ENCODE measurements around the gene PCK2.

Gene PCK2

GRCh38 chr14:24060984-24061913 lies 32.9 kb upstream of the PCK2 start:
- no peak for DNase-seq (ENCODE audit: low spot score)

- no peak for DNase-seq (ENCODE audit: low spot score)
Observed at GRCh38 chr14:24062216-24062980, 31.7 kb upstream of the PCK2 start.

GRCh38 chr14:24063263-24063836 lies 30.8 kb upstream of the PCK2 start:
- DNase-seq (ENCODE audit: low spot score): no peak

DNA sequence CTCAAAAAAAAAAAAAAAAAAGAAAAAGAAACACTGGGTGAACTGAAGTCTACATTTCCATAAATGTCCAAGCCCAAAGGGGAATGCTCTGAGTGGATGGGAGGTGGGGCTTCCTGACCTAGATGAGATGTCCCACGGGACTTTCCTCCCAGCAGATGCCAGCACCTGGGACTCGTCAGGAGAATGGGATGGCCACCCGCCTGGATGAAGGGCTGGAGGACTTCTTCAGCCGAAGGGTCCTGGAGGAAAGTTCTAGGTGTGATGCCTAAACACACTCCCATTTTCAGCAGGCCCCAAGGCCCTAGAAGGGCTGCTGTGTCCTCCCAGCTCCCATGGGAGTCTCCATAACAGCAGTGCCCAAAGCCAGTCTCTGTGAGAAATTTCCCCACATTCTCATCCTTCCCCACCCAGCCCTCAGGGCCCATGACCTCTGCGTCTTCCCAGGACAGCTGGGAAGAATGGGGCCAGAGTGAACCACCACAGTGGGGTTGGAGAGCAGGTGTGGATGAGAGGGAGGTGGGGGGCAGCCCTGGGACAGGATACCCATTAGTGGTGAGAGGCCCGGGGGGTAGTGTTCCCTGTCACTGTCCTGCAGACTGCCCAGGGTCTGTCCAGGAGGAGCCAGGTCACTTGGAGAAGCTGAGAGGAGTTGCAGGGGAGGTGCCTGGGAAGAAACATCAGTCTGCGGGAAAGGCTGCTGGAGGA lies 29.9 kb upstream of the PCK2 start:
- no peak for DNase-seq (ENCODE audit: low spot score)

- no peak for DNase-seq (ENCODE audit: low spot score)
Observed at GRCh38 chr14:24064856-24065255, 29.3 kb upstream of the PCK2 start.

DNA sequence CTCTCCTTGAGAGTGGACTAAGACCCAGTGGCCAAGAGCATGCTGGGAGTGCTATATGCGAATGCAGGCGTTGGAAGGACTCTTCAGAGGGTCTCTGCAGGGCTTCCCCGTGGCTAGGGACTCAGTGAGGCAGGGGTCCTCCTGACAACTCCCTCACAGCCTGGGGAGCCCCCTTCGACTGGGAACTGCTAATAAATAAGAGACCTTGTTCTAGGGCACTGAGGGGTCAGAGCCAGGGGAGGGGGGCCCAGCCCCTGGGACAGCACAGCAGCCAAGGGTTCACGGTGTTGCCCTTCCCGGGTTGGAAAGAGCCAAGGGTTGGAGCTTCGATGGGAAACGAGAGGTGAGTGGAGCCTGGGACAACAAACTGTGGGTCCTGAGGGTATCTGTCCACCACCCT lies 28.7 kb upstream of the PCK2 start:
- no peak for DNase-seq (ENCODE audit: low spot score)

- no peak for DNase-seq (ENCODE audit: low spot score)
Observed at GRCh38 chr14:24066496-24067132, 27.5 kb upstream of the PCK2 start.

- DNase-seq (ENCODE audit: low spot score): no peak
Observed at GRCh38 chr14:24067133-24068082, 26.7 kb upstream of the PCK2 start.

DNA sequence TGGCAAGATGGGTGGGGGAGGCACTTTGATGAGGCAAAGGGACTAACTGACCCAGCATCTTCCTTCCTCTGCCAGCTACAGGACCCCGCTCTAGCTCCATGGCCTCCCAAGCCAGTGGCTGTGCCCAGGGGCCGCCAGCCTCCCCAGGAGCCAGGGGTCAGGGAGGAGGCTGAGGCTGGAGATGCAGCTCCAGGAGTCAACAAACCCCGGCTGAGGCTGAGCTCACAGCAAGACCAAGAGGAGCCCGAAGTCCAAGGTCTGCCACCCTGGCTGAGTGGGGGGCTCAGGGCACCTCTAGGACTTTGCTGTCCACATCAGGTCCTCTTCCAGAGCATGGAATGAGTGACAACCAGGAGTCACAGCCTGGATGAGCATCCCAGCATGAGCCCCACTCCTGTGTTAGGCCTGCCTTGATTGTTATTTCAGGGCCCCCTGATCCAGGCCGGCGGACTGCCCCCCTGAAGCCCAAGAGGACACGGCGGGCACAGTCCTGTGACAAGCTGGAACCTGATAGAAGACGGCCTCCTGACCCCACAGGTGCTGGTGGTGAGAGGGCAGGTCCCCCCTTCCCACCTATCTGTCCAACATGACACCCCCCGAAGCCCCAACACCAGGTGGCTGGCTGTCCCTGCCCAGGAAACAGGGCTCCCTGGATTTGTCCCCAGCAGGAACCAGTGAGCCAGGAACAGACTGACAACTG lies 25.2 kb upstream of the PCK2 start:
- DNase-seq (ENCODE audit: low spot score): no peak

- DNase-seq (ENCODE audit: low spot score): no peak
Observed at GRCh38 chr14:24069411-24069735, 24.7 kb upstream of the PCK2 start.

DNA sequence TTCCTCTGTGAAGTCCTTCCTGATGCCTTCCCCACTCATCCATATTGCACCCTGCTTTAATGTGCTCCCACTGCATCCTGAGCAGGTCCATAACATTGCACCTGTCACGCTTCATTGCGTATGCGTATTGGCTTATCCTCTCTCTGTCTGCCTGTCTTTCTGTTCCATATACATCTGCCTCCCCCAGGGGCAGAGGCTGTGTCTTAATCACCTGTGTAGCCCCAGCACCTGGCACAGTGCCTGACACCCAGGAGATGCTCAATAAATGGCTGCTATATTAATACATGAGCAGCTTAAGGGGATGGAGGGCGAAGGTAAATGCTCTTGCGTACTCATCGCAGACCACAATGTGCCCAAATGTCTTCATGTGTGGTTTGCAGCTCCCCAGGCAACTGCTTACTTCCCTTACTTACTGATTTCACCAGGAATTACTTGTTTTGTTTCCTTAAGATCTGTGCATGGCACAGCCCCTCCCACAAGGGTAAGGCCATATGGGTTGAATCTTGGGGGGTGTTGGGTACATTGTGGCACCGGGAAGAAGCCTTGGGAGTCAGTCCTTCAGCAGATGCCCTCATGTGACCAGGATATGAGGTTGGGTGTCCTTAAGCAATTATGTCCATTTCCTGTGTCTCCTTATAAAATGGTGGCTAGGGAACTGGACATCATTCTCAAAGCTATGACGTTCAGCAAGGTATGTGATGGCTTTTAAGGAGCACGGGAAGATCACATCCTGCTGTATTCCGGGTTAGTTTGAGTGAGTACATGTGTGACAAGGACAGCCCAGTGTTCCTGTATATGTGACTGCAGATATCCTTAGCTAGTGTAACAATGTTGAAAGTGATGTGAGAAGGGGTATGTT lies 23.6 kb upstream of the PCK2 start:
- DNase-seq (ENCODE audit: low spot score): no peak

- DNase-seq (ENCODE audit: low spot score): no peak
Observed at GRCh38 chr14:24071144-24071697, 22.9 kb upstream of the PCK2 start, which contains the start of gene CPNE6. CPNE6 (plus strand) TSS chr14:24071562; CDS start chr14:24072937, 1,375 bp downstream.

DNA sequence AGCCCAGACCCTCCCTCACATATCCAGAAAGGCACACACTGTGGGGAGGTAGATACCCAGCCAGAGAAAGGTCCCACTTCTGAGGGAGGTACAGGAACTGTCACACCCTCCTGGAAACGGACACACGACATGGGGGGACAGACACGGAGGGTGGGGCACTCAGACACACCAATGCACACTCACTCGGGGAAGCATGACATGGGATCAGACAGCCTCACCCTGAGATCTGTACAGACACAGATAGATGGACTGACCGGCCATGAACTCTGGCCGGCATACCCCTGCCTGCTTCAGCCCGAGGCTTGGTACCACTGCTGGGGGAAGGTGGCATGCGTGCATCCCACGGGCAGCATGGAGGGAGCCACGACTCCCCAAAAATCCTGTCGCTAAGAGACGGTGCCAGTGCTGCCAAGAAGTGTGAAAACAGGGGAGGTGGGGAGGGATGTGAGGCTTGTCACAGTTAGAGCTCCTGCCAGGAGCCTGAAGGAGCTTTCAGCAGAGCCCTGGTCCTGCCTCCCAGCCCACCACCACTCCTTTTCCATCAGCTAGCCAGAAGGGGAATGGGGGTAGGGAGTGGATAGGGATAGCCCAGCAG lies 22.2 kb upstream of the PCK2 start:
- no peak for DNase-seq (ENCODE audit: low spot score)

- no peak for DNase-seq (ENCODE audit: low spot score)
Observed at GRCh38 chr14:24072436-24072835, 21.7 kb upstream of the PCK2 start.

DNA sequence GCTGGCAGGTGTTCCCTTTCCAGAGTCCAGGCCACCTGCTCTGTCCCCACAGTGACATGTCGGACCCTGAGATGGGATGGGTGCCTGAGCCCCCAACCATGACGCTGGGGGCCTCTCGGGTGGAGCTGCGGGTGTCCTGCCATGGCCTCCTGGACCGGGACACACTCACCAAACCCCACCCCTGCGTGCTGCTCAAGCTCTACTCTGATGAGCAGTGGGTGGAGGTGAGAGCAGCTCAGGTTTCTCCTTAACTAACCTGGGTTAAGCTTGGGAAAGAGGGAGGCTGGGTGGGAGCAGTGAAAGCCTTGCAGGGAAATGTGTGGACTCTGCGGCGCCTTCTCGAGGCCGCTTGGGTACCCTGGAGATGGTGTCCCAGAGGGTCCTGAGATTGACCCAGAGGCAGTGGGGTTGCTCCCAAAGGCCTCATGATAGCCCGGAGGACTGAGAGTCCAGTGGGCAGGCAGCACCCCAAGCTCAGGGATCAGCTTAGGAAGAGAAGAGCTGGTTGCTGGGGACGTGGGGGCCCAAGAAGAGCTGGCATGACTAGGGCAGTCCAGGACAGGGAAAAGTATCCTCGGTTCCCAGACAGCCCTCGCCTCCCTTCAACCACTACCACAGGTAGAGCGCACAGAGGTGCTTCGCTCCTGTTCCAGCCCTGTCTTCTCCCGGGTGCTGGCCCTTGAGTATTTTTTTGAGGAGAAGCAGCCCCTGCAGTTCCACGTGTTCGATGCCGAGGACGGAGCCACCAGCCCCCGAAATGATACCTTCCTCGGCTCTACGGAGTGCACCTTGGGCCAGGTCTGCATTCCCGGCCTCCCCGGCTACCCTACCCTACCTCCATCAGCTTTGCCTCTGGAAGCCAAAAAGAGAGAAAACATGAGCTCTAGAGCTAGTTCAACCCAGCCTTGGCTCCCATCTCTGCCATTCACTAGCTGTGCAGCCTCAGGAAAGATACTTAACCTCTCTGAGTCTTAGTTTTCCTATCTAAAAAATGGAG lies 20.9 kb upstream of the PCK2 start:
- no peak for DNase-seq (ENCODE audit: low spot score)

DNA sequence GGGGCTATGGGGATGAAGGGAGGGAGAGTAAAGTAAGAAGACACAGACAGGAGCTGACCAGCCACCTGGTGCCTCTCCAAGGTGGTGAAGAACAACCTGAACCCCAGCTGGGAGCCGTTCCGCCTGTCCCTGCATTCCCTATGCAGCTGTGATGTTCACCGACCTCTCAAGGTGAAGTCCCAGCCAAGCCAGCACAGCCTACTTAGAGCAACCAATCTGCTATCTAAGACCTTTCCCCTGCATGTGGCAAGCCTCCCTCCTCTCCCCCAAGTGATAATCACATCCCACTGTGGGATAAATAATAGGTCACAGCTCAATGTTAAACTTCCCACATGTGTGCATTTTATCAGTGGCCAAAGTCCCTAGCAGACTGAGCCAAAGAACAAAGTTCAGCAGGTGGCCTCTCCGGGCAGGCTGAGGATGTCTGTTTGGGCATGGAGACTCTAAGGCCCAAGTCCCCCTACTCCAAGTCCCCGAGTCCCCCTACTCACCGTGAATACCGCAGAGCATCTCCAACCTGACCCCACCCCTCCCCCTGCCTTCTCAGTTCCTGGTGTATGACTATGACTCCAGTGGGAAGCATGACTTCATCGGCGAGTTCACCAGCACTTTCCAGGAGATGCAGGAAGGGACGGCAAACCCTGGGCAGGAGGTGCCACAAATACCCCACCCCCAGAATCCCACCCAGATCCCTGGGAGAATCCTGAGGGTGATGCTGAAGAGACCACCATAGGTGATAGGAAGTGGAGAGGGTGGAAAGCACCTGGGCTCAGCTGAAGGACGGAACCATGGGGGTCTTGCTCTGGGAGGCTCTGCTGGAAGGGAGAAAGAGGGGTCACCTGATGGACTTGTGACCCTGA lies 19.3 kb upstream of the PCK2 start:
- DNase-seq (ENCODE audit: low spot score): no peak
